Heart right ventricle (tissue), 16 donors: ENCODE data around the gene RABL6. TPM values are rescaled to one million over a fixed set of nuclear protein-coding genes. Genes with fewer than 3 reads are reported as not detected.
A peak's percentile ranks its signal among the peaks of the same experiment; 100 is the strongest.

Source experiments
- ATAC-seq, 8 donors: fragments of 200-7000 bp; cut with Tn5 transposase; one replicate each; pipeline ENCODE4 v1.9.1; 2020; ENCODE audit warnings: mild to moderate bottlenecking in 8 of 8, moderate library complexity in 8 of 8, moderate number of reproducible peaks in 1 of 8
- DNase-seq, 2 donors: peaks; one replicate each; pipeline ENCODE4 v3.0.0-alpha.2; 2020
- H3K27ac ChIP-seq, 10 donors: fragments of 200-600 bp; sonication (generic) in 2 of 10; one replicate each; pipeline versions ENCODE4 v1.5.0 to v1.8.0; 2020 to 2022; ENCODE audit warnings: mild to moderate bottlenecking in 3 of 10
- H3K27me3 ChIP-seq, 7 donors: fragments of 200-600 bp; one replicate each; pipeline ENCODE4 v1.8.0; 2021 to 2022; ENCODE audit warnings: mild to moderate bottlenecking in 2 of 7
- H3K36me3 ChIP-seq, 9 donors: fragments of 200-600 bp; sonication (generic) in 1 of 9; one replicate each; pipeline versions ENCODE4 v1.5.0 to v1.8.0; 2020 to 2022; ENCODE audit warnings: mild to moderate bottlenecking in 2 of 9
- H3K4me1 ChIP-seq, 9 donors: fragments of 200-600 bp; sonication (generic) in 1 of 9; one replicate each; pipeline versions ENCODE4 v1.5.0 to v1.8.0; 2020 to 2022; ENCODE audit warnings: mild to moderate bottlenecking in 4 of 9
- H3K4me3 ChIP-seq, 10 donors: fragments of 200-600 bp; sonication (generic) in 2 of 10; one replicate each; pipeline versions ENCODE4 v1.5.0 to v1.8.0; 2020 to 2022; ENCODE audit warnings: mild to moderate bottlenecking in 7 of 10, moderate library complexity in 2 of 10
- H3K9me3 ChIP-seq, 11 donors: fragments of 200-600 bp in 10 of 11; sonication (generic) in 2 of 11; one replicate each; pipeline versions ENCODE4 v1.5.0 to v1.8.0; 2013 to 2022; ENCODE audit warnings: mild to moderate bottlenecking in 2 of 11, control low read depth in 1 of 11, moderate library complexity in 1 of 11
- WGBS, 2 donors: extraction: QIAGEN DNeasy Blood & Tissue Kit; methylation state at CpG; one replicate each; pipeline ENCODE4 v1.1.7; 2013; ENCODE audit warnings: inconsistent platforms in 1 of 2; 5-methylcytosine and 5-hydroxymethylcytosine counted together
- intact Hi-C, 10 donors: fragments of 100-400 bp; cut with DNase I; formaldehyde crosslinking; loops; one replicate each; pipeline versions ENCODE4 v1.11.1 to v1.14.2; 2022
- polyA plus RNA-seq, 2 donors: library from polyadenylated mRNA; stranded (reverse); fragments of 200-250 nt; gene quantifications; one replicate each; pipeline ENCODE4 v1.2.3, GENCODE V29; 2013
- total RNA-seq, 10 donors: library from RNA; stranded (reverse); fragmentation: NEBNext Ultra II Directional in 3 of 10; extraction: Animal tissue kit (Norgen Biotek cat#: 25700) in 3 of 10; gene quantifications; one replicate each; pipeline versions ENCODE4 v1.2.1 to v1.2.4, GENCODE V29; 2021 to 2023
- TF ChIP-seq, protein P1 (sequence below), 9 donors: fragments of 200-600 bp; sonication (generic) in 2 of 9; IDR thresholded peaks; one replicate each; pipeline versions ENCODE4 v1.5.0 to v1.8.0; 2021 to 2022; ENCODE audit warnings: antibody characterized with exemption in 9 of 9, mild to moderate bottlenecking in 5 of 9, moderate library complexity in 1 of 9
- donor health status: Arrhythmogenic right ventricular cardiomyopathy.
- donor health status: ischemic (EF 13 %, LVEDD 7.1; RV severe dilation, severe dysfunction).
- donor health status: healthy with polysubstance abuse.
- donor health status: DM: no; HTN: yes; CAD: no.
- donor health status: DM: no; HTN: no; CAD: no.
- donor health status: ischemic (EF 25% LVEDD 6.9; RV normal size, moderate dysfunction).
- donor health status: ischemic (EF 25% LVEDD 5.7; RV mildly dilated, moderate dysfunction).
- donor health status: healthy.
- donor health status: DM: yes; HTN: yes; CAD: no.
- donor health status: Ischemic cardiomyopathy.
- donor health status: ischemic (EF 35%, LVEDD 5.7; RV mildly dilated, moderate dysfunction).
- donor health status: nonischemic (EF 11% LVEDD 7.7; RV severe dilation, severe dysfunction).
- donor health status: DM: yes; HTN: yes; CAD: no.
- donor health status: PGD.
- donor health status: ischemic (EF 29% LVEDD 5.4; RV normal size, mild dysfunction).
- donor health status: nonischemic (EF 23%, LVEDD 6.1; RV moderate dilation, normal function).

The RABL6 gene
- total and polyA plus RNA-seq, 12 donors = 60.5 to 97.4 (median 66.6) TPM

DNA sequence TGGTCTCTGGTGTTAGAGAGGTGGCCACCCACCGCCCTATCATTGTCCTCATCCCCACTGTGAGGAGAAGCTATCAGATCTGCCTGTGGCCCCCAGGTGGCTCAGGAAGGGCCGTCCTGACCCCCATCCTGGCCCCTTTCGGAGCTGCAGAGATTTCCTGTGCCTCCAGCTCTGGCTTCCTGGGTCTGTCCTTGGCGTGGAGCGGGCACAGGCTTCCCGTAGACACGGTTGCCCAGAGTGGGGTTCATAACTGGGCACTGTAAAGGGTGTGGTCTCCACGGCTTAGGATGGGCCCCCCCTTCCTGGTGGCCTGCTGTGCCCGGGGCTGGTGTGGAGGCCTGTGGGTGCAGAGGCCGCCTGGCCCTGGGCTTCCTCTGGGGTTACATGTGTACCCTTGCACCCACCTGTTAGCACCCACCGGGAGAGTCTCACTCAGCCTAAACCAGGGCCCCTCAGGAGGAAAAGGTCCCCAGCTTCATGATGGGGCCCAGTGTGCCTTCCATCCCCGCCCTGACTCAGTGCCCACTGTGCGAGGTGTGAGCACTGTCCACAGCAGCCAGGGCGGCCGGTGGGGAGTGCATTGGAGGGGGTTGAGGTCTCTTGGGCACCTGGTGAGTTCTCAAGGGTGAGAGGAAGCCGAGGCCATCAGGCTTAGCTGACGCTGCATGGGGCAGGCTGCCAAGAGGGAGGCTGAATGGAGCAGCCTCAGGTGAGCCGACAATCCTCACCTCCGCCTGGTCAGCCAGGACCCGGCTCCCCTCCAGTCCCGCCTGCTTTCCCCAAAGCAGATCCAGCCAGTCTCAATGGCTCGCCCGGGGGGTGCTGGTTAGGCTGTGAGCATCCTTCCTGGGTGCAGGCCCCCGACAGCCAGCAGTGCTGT, 19.2 kb downstream of the RABL6 start:
- Histone ChIP-seq H3K9me3 (no peaks in the 10 kb centered on the region), H3K4me3 (no peak overlapping the region), H3K27me3 (no peaks in the 10 kb centered on the region), H3K27ac (no peak overlapping the region), H3K36me3 (peaks cover 0 to 88% (median 45%) of the 10 kb centered on the region in 9 donors), H3K4me1 (peaks cover 0 to 4% (median under 1%) of the 10 kb centered on the region in 9 donors)
- intact Hi-C loops = no loop called here
- TF ChIP-seq, protein P1, sequence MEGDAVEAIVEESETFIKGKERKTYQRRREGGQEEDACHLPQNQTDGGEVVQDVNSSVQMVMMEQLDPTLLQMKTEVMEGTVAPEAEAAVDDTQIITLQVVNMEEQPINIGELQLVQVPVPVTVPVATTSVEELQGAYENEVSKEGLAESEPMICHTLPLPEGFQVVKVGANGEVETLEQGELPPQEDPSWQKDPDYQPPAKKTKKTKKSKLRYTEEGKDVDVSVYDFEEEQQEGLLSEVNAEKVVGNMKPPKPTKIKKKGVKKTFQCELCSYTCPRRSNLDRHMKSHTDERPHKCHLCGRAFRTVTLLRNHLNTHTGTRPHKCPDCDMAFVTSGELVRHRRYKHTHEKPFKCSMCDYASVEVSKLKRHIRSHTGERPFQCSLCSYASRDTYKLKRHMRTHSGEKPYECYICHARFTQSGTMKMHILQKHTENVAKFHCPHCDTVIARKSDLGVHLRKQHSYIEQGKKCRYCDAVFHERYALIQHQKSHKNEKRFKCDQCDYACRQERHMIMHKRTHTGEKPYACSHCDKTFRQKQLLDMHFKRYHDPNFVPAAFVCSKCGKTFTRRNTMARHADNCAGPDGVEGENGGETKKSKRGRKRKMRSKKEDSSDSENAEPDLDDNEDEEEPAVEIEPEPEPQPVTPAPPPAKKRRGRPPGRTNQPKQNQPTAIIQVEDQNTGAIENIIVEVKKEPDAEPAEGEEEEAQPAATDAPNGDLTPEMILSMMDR (IDR thresholded peaks at IDR 0.05) = no peak
- 93 to 95% methylated on average over 24 of the region's 24 CpGs for WGBS, 2 donors
- no peak for DNase-seq
- no peak for ATAC-seq

DNA sequence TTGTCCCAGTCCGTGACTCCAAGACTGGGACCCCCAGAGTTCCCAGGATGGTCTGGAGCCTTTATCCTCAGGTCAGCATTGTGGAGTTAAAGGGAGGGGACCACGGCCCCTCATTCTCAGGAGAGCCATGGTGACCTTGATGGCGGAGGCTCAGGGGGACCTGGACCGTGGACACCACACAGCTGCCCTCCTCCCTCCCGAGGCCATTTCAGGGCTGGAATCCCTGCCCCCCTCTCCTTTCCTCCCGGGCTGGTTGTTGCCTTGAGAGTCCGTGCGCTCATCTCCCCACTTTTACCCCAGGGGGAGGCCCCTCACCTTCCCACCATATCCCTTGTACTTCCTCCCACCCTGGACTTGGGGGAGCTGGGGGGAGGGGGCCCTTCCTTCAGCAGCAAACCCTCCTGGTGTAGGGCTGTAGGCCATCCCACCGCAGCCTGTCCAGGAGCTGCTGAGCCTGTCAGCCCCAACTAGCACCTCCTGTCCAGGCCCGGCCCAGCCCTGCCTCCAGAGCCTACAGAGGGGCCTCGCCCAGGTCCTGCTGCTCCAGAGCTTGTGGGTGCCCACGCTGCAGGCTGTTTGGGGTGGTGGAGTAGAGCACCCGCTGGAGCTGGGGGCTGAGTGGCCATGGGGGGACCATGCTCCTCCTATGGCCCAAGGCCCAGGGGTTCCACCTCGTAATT, 20.2 kb downstream of the RABL6 start:
- no peaks in the 10 kb centered on the region for H3K4me1 ChIP-seq
- DNase-seq (no peak), ATAC-seq (no peak)
- H3K36me3 ChIP-seq = peaks cover 0 to 97% (median 45%) of the 10 kb centered on the region in 9 donors
- H3K9me3 ChIP-seq = no peaks in the 10 kb centered on the region
- H3K4me3 ChIP-seq = no peak overlapping the region
- H3K27ac ChIP-seq = no peak overlapping the region
- TF ChIP-seq, protein P1 (IDR thresholded peaks at IDR 0.05) = no peak
- WGBS, 2 donors = 93% methylated on average over 14 of the region's 14 CpGs
- H3K27me3 ChIP-seq = no peaks in the 10 kb centered on the region
- intact Hi-C loops = no loop called here

DNA sequence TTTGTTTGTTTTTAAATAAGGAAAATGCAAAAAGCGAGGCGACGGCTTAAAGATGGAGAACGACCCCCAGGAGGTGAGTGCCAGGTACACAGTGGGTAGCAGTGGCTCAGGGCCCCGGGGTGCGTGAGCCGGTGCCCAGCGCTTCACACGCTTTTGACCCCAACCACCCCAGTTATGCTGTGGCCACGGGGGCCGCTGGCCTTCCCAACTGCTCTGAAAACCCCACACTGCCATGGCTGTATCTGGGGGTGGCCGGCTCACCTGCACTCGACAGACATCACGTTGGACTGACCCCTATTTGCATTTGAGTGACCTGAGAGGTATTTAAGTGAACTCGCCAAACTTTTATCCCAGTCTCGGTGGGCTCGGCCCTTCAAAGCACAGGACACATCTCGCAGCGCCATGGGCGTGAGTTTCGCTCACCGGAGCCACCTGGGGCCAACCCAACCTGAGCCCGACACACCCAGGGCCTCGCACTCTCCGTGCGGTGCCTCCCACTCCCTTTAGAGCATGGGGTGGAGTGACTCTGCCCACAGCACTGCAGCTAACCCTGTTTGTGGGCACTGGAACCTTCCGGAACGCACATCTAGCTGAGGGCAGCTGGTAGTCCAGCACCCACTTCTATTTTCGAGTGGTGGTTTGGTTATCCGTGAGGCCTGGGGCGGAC, 20.9 kb downstream of the RABL6 start:
- Histone ChIP-seq H3K4me1 (no peaks in the 10 kb centered on the region), H3K36me3 (peaks cover 0 to 93% (median 45%) of the 10 kb centered on the region in 9 donors), H3K9me3 (no peaks in the 10 kb centered on the region), H3K27me3 (no peaks in the 10 kb centered on the region), H3K4me3 (no peak overlapping the region), H3K27ac (no peak overlapping the region)
- TF ChIP-seq, protein P1 (IDR thresholded peaks at IDR 0.05) = no peak
- no peak for ATAC-seq
- no peak for DNase-seq
- 94 to 96% methylated on average over 31 of the region's 31 CpGs for WGBS, 2 donors
- intact Hi-C loops = no loop called here

DNA sequence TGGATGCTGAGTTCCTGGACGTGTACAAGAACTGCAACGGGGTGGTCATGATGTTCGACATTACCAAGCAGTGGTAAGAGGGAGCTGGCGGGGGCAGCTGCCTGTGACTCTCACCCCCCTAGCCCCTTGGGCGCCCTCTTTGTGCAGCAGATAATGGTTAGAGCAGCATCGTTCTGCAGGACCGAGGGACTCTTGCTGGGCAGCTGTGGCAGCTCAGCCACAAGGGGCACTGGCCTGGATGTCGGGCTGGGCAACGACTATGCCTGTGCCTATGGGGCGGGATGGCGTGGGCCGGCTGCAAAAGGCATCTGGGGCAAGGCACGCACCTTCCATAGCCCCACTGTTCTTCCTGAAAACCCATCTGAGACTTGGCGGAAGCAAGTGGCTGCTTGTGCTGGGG, 21.7 kb downstream of the RABL6 start:
- no peak overlapping the region for H3K27ac ChIP-seq
- H3K9me3 ChIP-seq = no peaks in the 10 kb centered on the region
- 91% methylated on average over 14 of the region's 14 CpGs for WGBS, 2 donors
- no peaks in the 10 kb centered on the region for H3K27me3 ChIP-seq
- H3K36me3 ChIP-seq = peaks cover 0 to 90% (median 45%) of the 10 kb centered on the region in 9 donors
- no peak for DNase-seq
- no peak overlapping the region for H3K4me3 ChIP-seq
- intact Hi-C loops = no loop called here
- peak in 1 of 8 donors; percentile 6 for ATAC-seq
- H3K4me1 ChIP-seq = no peaks in the 10 kb centered on the region
- TF ChIP-seq, protein P1 (IDR thresholded peaks at IDR 0.05) = no peak
